Astrocyte of the spinal cord (primary cell): ENCODE data around the gene RGS3.
A peak's percentile ranks its signal among the peaks of the same experiment; 100 is the strongest.
"Not testable (repeated sequence)": the region's sequence is repeated elsewhere in the genome, so short reads cannot be mapped to it uniquely, and the experiment has no call there.

Experiments
- DNase-seq: peaks from one replicate; pipeline ENCODE4 v3.0.0; 2011; ENCODE audit warnings: low read depth, low spot score
- H3K4me3 ChIP-seq: 2 replicates; pipeline ENCODE4 v1.5.1; 2011; ENCODE audit warnings: low read depth, mild to moderate bottlenecking, low read length, moderate library complexity
- CTCF ChIP-seq: IDR thresholded peaks from 2 replicates; pipeline ENCODE4 v1.5.1; 2012; ENCODE audit warnings: low read depth, mild to moderate bottlenecking, low read length, inconsistent platforms
- in situ Hi-C: cut with HindIII; loops from 2 replicates; pipeline ENCODE4 v1.10.0; 2017; ENCODE audit warnings: low sequenced_read_pairs

The RGS3 gene

GRCh38 chr9:113543982-113544303, 80.4 kb downstream of the RGS3 start:
- no peak overlapping the region for H3K4me3 ChIP-seq
- TF ChIP-seq CTCF = no peak
- DNase-seq = no peak
- in situ Hi-C loops = no loop called here

- no peak for TF ChIP-seq CTCF
- H3K4me3 ChIP-seq = no peak overlapping the region
- in situ Hi-C loops = no loop called here
- DNase-seq = no peak
Observed at GRCh38 chr9:113545068-113545467, 81.5 kb downstream of the RGS3 start.

- H3K4me3 ChIP-seq = no peak overlapping the region
- TF ChIP-seq CTCF = no peak
- in situ Hi-C loops = no loop called here
- no peak for DNase-seq
Observed at GRCh38 chr9:113546566-113546965, 83.0 kb downstream of the RGS3 start.

GRCh38 chr9:113547501-113547900, 84.0 kb downstream of the RGS3 start:
- TF ChIP-seq CTCF = no peak
- H3K4me3 ChIP-seq = no peak overlapping the region
- in situ Hi-C loops = no loop called here
- DNase-seq = no peak

GRCh38 chr9:113548221-113549041, 84.9 kb downstream of the RGS3 start:
- H3K4me3 ChIP-seq = no peak overlapping the region
- in situ Hi-C loops = no loop called here
- no peak for TF ChIP-seq CTCF
- peak; percentile 25 for DNase-seq

- H3K4me3 ChIP-seq, DNase-seq, in situ Hi-C loops: not testable (repeated sequence)
Observed at GRCh38 chr9:113549892-113550291, 86.4 kb downstream of the RGS3 start.

- in situ Hi-C loops = no loop called here
- no peak overlapping the region for H3K4me3 ChIP-seq
- no peak for DNase-seq
- TF ChIP-seq CTCF = no peak
Observed at GRCh38 chr9:113556877-113557593, 93.5 kb downstream of the RGS3 start.
